GM12878 (cell line): ENCODE results near the gene EIF2S2.

Source experiments
- BMI1 ChIP-seq: fragments of 450-650 bp; IDR thresholded peaks from 2 replicates; pipeline ENCODE4 v1.6.1; 2016; ENCODE audit warnings: mild to moderate bottlenecking, moderate library complexity, borderline replicate concordance
- CTCF ChIP-seq, 3 experiments: IDR thresholded peaks in 2 of 3; conservative IDR thresholded peaks in 1 of 3; 2 replicates each; pipeline ENCODE4 v1.5.1; 2011; ENCODE audit warnings: low read depth in 3 of 3, low read length in 3 of 3, mild to moderate bottlenecking in 3 of 3, control low read depth in 2 of 3, moderate library complexity in 2 of 3, inconsistent platforms in 1 of 3, mixed read lengths in 1 of 3; ENCODE audit not compliant: control insufficient read depth in 2 of 3, insufficient read depth in 1 of 3; ENCODE audit errors: extremely low read depth in 1 of 3
- MTA2 ChIP-seq: fragments of 450-650 bp; IDR thresholded peaks from 2 replicates; pipeline ENCODE4 v1.6.1; 2016; ENCODE audit warnings: low read depth, mild to moderate bottlenecking, moderate library complexity
- NR2C2 ChIP-seq: IDR thresholded peaks from 2 replicates; pipeline ENCODE4 v1.6.1; 2011; ENCODE audit warnings: borderline replicate concordance, low read depth; ENCODE audit not compliant: control insufficient read depth, insufficient read length

GRCh38 chr20:34110025-34110744 is 1.9 kb downstream of the EIF2S2 start:
- TF ChIP-seq BMI1 = no peak
- no peak for TF ChIP-seq NR2C2
- no peak for TF ChIP-seq CTCF (IDR thresholded peaks at IDR 0.05 in 2 of 3, conservative IDR thresholded peaks at IDR 0.05 in 1 of 3; ENCODE audit: control insufficient read depth in 2 of 3, extremely low read depth in 1 of 3, insufficient read depth in 1 of 3, low read depth in 3 of 3, low read length in 3 of 3)
- TF ChIP-seq MTA2 = no peak
